Effector memory CD4-positive, alpha-beta T cell (primary cell): Measurements from ENCODE around the gene FUOM.
A peak's percentile ranks its signal among the peaks of the same experiment; 100 is the strongest.

ENCODE experiments used
- DNase-seq, 3 donors: peaks; one replicate each; pipeline ENCODE4 v3.0.0-alpha.2; 2020
- H3K27ac ChIP-seq: 2 replicates; pipeline ENCODE4 v1.7.0; 2013; ENCODE audit warnings: mild to moderate bottlenecking, low read length, moderate library complexity; ENCODE audit not compliant: insufficient read depth, poor library complexity, severe bottlenecking
- H3K27me3 ChIP-seq: replicated peaks from 2 replicates; pipeline ENCODE4 v1.7.0; 2013; ENCODE audit warnings: mild to moderate bottlenecking, low read length; ENCODE audit not compliant: insufficient read depth, control insufficient read depth, poor library complexity, severe bottlenecking
- H3K36me3 ChIP-seq: 2 replicates; pipeline ENCODE4 v1.7.0; 2013; ENCODE audit warnings: mild to moderate bottlenecking, low read length, moderate library complexity; ENCODE audit not compliant: control insufficient read depth, insufficient read depth
- H3K4me1 ChIP-seq: 2 replicates; pipeline ENCODE4 v1.7.0; 2013; ENCODE audit warnings: low read length, mild to moderate bottlenecking; ENCODE audit not compliant: control insufficient read depth, insufficient read depth, poor library complexity, severe bottlenecking
- H3K4me3 ChIP-seq: 2 replicates; pipeline ENCODE4 v1.7.0; 2013; ENCODE audit warnings: low read length, low read depth, mild to moderate bottlenecking; ENCODE audit not compliant: insufficient read depth, poor library complexity, severe bottlenecking
- H3K9me3 ChIP-seq: 2 replicates; pipeline ENCODE4 v1.7.0; 2013; ENCODE audit warnings: mild to moderate bottlenecking, low read length, moderate library complexity; ENCODE audit not compliant: control insufficient read depth

FUOM gene

GRCh38 chr10:133358925-133359310, 1.1 kb upstream of the FUOM start:
- Histone ChIP-seq H3K9me3 (no peaks in the 10 kb centered on the region), H3K27me3 (no peaks in the 10 kb centered on the region), H3K4me1 (peaks cover 9% of the 10 kb centered on the region), H3K36me3 (no peaks in the 10 kb centered on the region), H3K4me3 (no peak overlapping the region), H3K27ac (no peak overlapping the region)
- no peak for DNase-seq

- Histone ChIP-seq H3K27ac (no peak overlapping the region), H3K27me3 (no peaks in the 10 kb centered on the region), H3K4me3 (no peak overlapping the region), H3K9me3 (no peaks in the 10 kb centered on the region), H3K36me3 (no peaks in the 10 kb centered on the region), H3K4me1 (peaks cover 9% of the 10 kb centered on the region)
- DNase-seq: no peak
Observed at GRCh38 chr10:133358162-133358924, 524 bp upstream of the FUOM start.

GRCh38 chr10:133356549-133357284, 1.1 kb downstream of the FUOM start:
- Histone ChIP-seq H3K27ac (no peak overlapping the region), H3K9me3 (no peaks in the 10 kb centered on the region), H3K36me3 (no peaks in the 10 kb centered on the region), H3K4me1 (peaks cover 9% of the 10 kb centered on the region), H3K27me3 (no peaks in the 10 kb centered on the region), H3K4me3 (peak overlapping the region; percentile 85)
- no peak for DNase-seq

DNA sequence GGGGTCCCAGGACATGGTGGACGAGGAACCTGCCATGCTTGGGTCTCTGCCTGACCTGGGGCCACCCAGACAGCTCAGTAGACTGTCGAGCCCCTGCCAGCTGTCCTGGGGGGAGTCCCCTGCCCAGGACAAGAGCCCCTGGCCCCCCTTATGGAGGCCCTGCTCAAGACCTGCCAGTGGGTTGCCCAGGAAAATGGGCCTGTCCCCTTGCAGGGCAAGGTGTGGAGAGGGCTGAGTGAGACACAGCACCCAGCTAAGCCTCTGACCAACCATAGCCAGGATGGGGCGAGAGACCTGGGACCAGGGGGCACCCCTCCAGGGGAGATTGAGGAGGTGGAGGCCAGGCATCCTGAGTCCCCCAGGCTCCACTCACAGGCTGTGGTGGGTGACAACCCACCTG, 1.8 kb downstream of the FUOM start:
- H3K4me3 ChIP-seq: no peak overlapping the region
- H3K27ac ChIP-seq: no peak overlapping the region
- DNase-seq: no peak
- peaks cover 9% of the 10 kb centered on the region for H3K4me1 ChIP-seq
- no peaks in the 10 kb centered on the region for H3K27me3 ChIP-seq
- no peaks in the 10 kb centered on the region for H3K36me3 ChIP-seq
- no peaks in the 10 kb centered on the region for H3K9me3 ChIP-seq

- Histone ChIP-seq H3K27me3 (no peaks in the 10 kb centered on the region), H3K4me1 (peaks cover 9% of the 10 kb centered on the region), H3K4me3 (no peak overlapping the region), H3K9me3 (no peaks in the 10 kb centered on the region), H3K27ac (no peak overlapping the region), H3K36me3 (no peaks in the 10 kb centered on the region)
- no peak for DNase-seq
Observed at GRCh38 chr10:133355266-133355665, 2.6 kb downstream of the FUOM start.

- Histone ChIP-seq H3K27ac (no peak overlapping the region), H3K4me1 (peaks cover 9% of the 10 kb centered on the region)
Observed at GRCh38 chr10:133354672-133355240, 3.1 kb downstream of the FUOM start.

GRCh38 chr10:133353988-133354605, 3.7 kb downstream of the FUOM start:
- H3K4me3 ChIP-seq: no peak overlapping the region
- peaks cover 9% of the 10 kb centered on the region for H3K4me1 ChIP-seq
- H3K27me3 ChIP-seq: no peaks in the 10 kb centered on the region
- no peak for DNase-seq
- H3K27ac ChIP-seq: no peak overlapping the region
- no peaks in the 10 kb centered on the region for H3K36me3 ChIP-seq
- no peaks in the 10 kb centered on the region for H3K9me3 ChIP-seq

More at GRCh38 chr10:133354672-133355240, 3.1 kb downstream of the FUOM start:
- Histone ChIP-seq H3K36me3 (no peaks in the 10 kb centered on the region), H3K4me3 (no peak overlapping the region), H3K9me3 (no peaks in the 10 kb centered on the region), H3K27me3 (no peaks in the 10 kb centered on the region)
- DNase-seq: no peak

GRCh38 chr10:133353202-133353959, 4.4 kb downstream of the FUOM start:
- no peak for DNase-seq
- H3K9me3 ChIP-seq: no peaks in the 10 kb centered on the region
- peaks cover 9% of the 10 kb centered on the region for H3K4me1 ChIP-seq
- H3K27me3 ChIP-seq: peaks cover under 1% of the 10 kb centered on the region
- H3K4me3 ChIP-seq: no peak overlapping the region
- H3K36me3 ChIP-seq: no peaks in the 10 kb centered on the region
- H3K27ac ChIP-seq: no peak overlapping the region

DNA sequence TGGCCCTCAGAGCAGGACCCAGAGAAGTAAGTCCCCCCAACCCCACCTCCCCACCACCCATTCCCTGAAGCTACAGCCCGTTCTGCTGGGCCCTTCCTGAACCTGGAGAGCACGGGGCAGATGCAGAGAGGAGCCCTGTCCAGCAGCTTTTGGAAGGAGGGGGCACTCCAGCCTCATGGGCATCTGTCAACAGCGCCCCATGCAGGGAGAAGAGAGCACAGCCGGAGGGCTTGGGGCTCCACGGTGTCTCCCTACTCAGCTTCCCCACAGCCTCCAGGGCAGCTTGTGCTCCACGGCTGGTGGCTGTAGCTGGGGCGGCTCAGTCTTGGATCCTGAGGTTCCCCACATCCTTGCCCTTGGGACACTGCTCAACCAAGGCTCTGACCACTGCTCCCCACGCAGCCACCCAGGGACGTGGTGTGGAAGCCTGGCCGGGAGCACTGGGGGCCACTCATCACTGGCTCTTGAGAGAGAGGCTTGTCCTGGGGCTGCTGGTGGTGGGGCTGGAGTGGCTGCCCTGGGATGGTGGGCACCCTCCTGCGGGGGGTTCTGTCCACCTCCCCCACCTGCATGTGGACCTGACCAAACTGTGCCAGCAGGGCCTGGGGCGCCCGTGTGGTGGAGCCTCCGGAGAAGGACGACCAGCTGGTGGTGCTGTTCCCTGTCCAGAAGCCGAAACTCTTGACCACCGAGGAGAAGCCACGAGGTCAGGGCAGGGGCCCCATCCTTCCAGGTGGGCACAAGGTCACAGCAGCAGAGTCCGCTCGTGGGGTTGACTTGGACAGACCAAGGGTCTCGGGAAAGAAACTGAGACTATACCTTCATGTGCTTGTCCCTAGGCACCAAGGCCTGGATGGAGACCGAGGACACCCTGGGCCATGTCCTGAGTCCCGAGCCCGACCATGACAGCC, 6.2 kb downstream of the FUOM start:
- DNase-seq: no peak
- H3K4me3 ChIP-seq: no peak overlapping the region
- no peaks in the 10 kb centered on the region for H3K36me3 ChIP-seq
- H3K9me3 ChIP-seq: no peaks in the 10 kb centered on the region
- peaks cover 13% of the 10 kb centered on the region for H3K27me3 ChIP-seq
- H3K4me1 ChIP-seq: peaks cover 1% of the 10 kb centered on the region
- no peak overlapping the region for H3K27ac ChIP-seq
